GM23338 (cell line): ENCODE measurements around the gene PIGN. TPM values are rescaled to one million over a fixed set of nuclear protein-coding genes. Genes with fewer than 3 reads are reported as not detected.

Experiments used
- ATAC-seq: fragments of 200-7000 bp; cut with Tn5 transposase; 3 replicates; pipeline ENCODE4 v1.9.1; 2020
- DNase-seq: peaks from one replicate; pipeline ENCODE4 v3.0.0-alpha.2; 2015; ENCODE audit warnings: low spot score
- H2AFZ ChIP-seq: fragments of 200-600 bp; sonication (generic); 2 replicates; pipeline ENCODE4 v1.8.0; 2016; ENCODE audit warnings: antibody characterized with exemption, mild to moderate bottlenecking, moderate library complexity
- H3F3A ChIP-seq: fragments of 200-600 bp; sonication (generic); replicated peaks from 2 replicates; pipeline ENCODE4 v1.8.0; 2017; ENCODE audit warnings: antibody characterized with exemption, mixed run types, low read depth
- H3K27ac ChIP-seq: fragments of 200-600 bp; sonication (generic); 2 replicates; pipeline ENCODE4 v1.6.1; 2016; ENCODE audit warnings: low read depth
- H3K27me3 ChIP-seq: fragments of 200-600 bp; sonication (generic); 2 replicates; pipeline ENCODE4 v1.8.0; 2016; ENCODE audit warnings: mild to moderate bottlenecking, mixed run types, moderate library complexity; ENCODE audit not compliant: insufficient read depth
- H3K36me3 ChIP-seq: fragments of 200-600 bp; sonication (generic); 2 replicates; pipeline ENCODE4 v1.8.0; 2016; ENCODE audit warnings: mild to moderate bottlenecking; ENCODE audit not compliant: insufficient read depth
- H3K4me1 ChIP-seq: fragments of 200-600 bp; sonication (generic); 2 replicates; pipeline ENCODE4 v1.8.0; 2016; ENCODE audit warnings: mild to moderate bottlenecking, moderate library complexity; ENCODE audit not compliant: insufficient read depth
- H3K4me2 ChIP-seq: fragments of 200-600 bp; sonication (generic); 2 replicates; pipeline ENCODE4 v1.7.1; 2017; ENCODE audit warnings: mixed run types
- H3K4me3 ChIP-seq: fragments of 200-600 bp; sonication (generic); 2 replicates; pipeline ENCODE4 v1.6.1; 2016; ENCODE audit warnings: mixed run types
- H3K79me2 ChIP-seq: fragments of 200-600 bp; sonication (generic); replicated peaks from 2 replicates; pipeline ENCODE4 v1.8.0; 2017; ENCODE audit warnings: mild to moderate bottlenecking; ENCODE audit not compliant: insufficient read depth
- H3K9me2 ChIP-seq: fragments of 200-600 bp; sonication (generic); 2 replicates; pipeline ENCODE4 v1.8.0; 2017; ENCODE audit not compliant: insufficient read depth
- H4K20me1 ChIP-seq: fragments of 200-600 bp; sonication (generic); replicated peaks from 2 replicates; pipeline ENCODE4 v1.8.0; 2017; ENCODE audit warnings: mild to moderate bottlenecking; ENCODE audit not compliant: insufficient read depth
- H3K27ac Mint-ChIP-seq: 2 replicates; pipeline ENCODE4 v1.8.0; 2020; ENCODE audit warnings: inconsistent platforms, mild to moderate bottlenecking, moderate library complexity, mixed read lengths
- H3K27me3 Mint-ChIP-seq: 3 replicates; pipeline ENCODE4 v1.8.0; 2022; ENCODE audit warnings: low read depth, mild to moderate bottlenecking, moderate library complexity, mixed read lengths, inconsistent platforms; ENCODE audit not compliant: insufficient read depth, poor library complexity
- H3K36me3 Mint-ChIP-seq: 3 replicates; pipeline ENCODE4 v1.8.0; 2021; ENCODE audit warnings: low read depth, mild to moderate bottlenecking, inconsistent platforms, moderate library complexity, mixed read lengths
- H3K4me1 Mint-ChIP-seq: 3 replicates; pipeline ENCODE4 v1.8.0; 2020; ENCODE audit warnings: mild to moderate bottlenecking, inconsistent platforms, mixed read lengths
- H3K4me3 Mint-ChIP-seq: 3 replicates; pipeline ENCODE4 v1.8.0; 2021; ENCODE audit warnings: moderate library complexity, mild to moderate bottlenecking, inconsistent platforms, mixed read lengths
- H3K9me3 Mint-ChIP-seq: 3 replicates; pipeline ENCODE4 v1.8.0; 2020; ENCODE audit warnings: moderate library complexity, mild to moderate bottlenecking, inconsistent platforms, mixed read lengths
- CREB1 ChIP-seq: fragments of 250-450 bp; sonication (Bioruptor Pico); IDR thresholded peaks from 2 replicates; pipeline ENCODE4 v1.5.0; 2020; ENCODE audit warnings: low read depth, mild to moderate bottlenecking, moderate library complexity
- EZH2 ChIP-seq: fragments of 200-600 bp; sonication (generic); IDR thresholded peaks from one replicate; pipeline ENCODE4 v1.8.0; 2017; ENCODE audit warnings: antibody characterized with exemption, mild to moderate bottlenecking, low read depth; ENCODE audit not compliant: unreplicated experiment
- EZH2phosphoT487 ChIP-seq: fragments of 200-600 bp; sonication (generic); IDR thresholded peaks from one replicate; pipeline ENCODE4 v1.8.1; 2018; ENCODE audit warnings: antibody characterized with exemption; ENCODE audit not compliant: unreplicated experiment
- STAT1 ChIP-seq: IDR thresholded peaks from one replicate; pipeline ENCODE4 v1.6.1; 2016; ENCODE audit warnings: antibody characterized with exemption; ENCODE audit not compliant: unreplicated experiment
- ZNF114 ChIP-seq: fragments of 250-450 bp; sonication (Bioruptor Pico); IDR thresholded peaks from 2 replicates; pipeline ENCODE4 v1.5.0; 2020; ENCODE audit warnings: mild to moderate bottlenecking, moderate library complexity
- ZNF462 ChIP-seq: fragments of 250-450 bp; sonication (Bioruptor Pico); IDR thresholded peaks from 2 replicates; pipeline ENCODE4 v1.5.0; 2020; ENCODE audit warnings: mild to moderate bottlenecking, moderate library complexity
- polyA plus RNA-seq: library from polyadenylated mRNA; unstranded; fragments of >200 nt; fragmentation: Nextera tagmentation; extraction: Ambion mirVana; gene quantifications from 2 replicates; pipeline ENCODE4 v1.2.1, GENCODE V29; 2016
- total RNA-seq: library from RNA; depleted of rRNA; stranded (reverse); fragments of >200 nt; shearing (Covaris generic); gene quantifications from 2 replicates; pipeline ENCODE4 v1.2.3, GENCODE V29; 2014
- TF ChIP-seq, protein P1 (sequence below): IDR thresholded peaks from one replicate; pipeline ENCODE4 v1.6.1; 2018; ENCODE audit warnings: antibody characterized with exemption; ENCODE audit not compliant: unreplicated experiment
- TF ChIP-seq, protein P2 (sequence below), 2 experiments: fragments of 200-600 bp in 1 of 2; sonication (generic) in 1 of 2; conservative IDR thresholded peaks; 2 replicates each; pipeline versions ENCODE4 v1.5.1 to v1.6.1; 2016 to 2017; ENCODE audit warnings: antibody characterized with exemption in 2 of 2, low read depth in 2 of 2, mild to moderate bottlenecking in 2 of 2, moderate library complexity in 1 of 2

Gene PIGN
- total and polyA plus RNA-seq, 2 experiments from 2014 or later: 9.4 to 33.0 TPM

DNA sequence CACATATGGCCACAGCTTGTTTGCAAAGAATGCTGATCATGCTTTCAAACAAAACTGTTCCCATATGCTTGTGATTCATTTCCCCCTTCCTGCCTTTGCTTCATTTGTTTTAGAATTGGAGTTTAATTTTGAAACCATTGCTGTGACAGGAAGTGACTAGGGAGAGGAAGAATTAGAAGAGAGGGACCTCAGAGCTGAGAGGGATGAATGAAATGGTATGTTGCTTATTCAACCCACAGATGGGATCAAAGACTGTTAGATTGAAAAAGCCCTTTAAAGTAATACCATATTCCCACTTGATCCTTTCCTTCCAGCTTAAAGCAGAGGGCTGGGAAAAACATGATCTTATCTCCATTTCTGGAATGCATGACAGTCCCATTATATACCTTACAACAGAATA, 187.9 kb downstream of the PIGN start (continued):
- TF ChIP-seq, protein P1, sequence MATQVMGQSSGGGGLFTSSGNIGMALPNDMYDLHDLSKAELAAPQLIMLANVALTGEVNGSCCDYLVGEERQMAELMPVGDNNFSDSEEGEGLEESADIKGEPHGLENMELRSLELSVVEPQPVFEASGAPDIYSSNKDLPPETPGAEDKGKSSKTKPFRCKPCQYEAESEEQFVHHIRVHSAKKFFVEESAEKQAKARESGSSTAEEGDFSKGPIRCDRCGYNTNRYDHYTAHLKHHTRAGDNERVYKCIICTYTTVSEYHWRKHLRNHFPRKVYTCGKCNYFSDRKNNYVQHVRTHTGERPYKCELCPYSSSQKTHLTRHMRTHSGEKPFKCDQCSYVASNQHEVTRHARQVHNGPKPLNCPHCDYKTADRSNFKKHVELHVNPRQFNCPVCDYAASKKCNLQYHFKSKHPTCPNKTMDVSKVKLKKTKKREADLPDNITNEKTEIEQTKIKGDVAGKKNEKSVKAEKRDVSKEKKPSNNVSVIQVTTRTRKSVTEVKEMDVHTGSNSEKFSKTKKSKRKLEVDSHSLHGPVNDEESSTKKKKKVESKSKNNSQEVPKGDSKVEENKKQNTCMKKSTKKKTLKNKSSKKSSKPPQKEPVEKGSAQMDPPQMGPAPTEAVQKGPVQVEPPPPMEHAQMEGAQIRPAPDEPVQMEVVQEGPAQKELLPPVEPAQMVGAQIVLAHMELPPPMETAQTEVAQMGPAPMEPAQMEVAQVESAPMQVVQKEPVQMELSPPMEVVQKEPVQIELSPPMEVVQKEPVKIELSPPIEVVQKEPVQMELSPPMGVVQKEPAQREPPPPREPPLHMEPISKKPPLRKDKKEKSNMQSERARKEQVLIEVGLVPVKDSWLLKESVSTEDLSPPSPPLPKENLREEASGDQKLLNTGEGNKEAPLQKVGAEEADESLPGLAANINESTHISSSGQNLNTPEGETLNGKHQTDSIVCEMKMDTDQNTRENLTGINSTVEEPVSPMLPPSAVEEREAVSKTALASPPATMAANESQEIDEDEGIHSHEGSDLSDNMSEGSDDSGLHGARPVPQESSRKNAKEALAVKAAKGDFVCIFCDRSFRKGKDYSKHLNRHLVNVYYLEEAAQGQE: no peak
- TF ChIP-seq, protein P2, sequence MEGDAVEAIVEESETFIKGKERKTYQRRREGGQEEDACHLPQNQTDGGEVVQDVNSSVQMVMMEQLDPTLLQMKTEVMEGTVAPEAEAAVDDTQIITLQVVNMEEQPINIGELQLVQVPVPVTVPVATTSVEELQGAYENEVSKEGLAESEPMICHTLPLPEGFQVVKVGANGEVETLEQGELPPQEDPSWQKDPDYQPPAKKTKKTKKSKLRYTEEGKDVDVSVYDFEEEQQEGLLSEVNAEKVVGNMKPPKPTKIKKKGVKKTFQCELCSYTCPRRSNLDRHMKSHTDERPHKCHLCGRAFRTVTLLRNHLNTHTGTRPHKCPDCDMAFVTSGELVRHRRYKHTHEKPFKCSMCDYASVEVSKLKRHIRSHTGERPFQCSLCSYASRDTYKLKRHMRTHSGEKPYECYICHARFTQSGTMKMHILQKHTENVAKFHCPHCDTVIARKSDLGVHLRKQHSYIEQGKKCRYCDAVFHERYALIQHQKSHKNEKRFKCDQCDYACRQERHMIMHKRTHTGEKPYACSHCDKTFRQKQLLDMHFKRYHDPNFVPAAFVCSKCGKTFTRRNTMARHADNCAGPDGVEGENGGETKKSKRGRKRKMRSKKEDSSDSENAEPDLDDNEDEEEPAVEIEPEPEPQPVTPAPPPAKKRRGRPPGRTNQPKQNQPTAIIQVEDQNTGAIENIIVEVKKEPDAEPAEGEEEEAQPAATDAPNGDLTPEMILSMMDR (conservative IDR thresholded peaks at IDR 0.05; ENCODE audit: low read depth in 2 of 2): no peak
- TF ChIP-seq EZH2 (no peak), CREB1 (CRISPR knock-in tag) (no peak), ZNF114 (CRISPR knock-in tag) (no peak)

DNA sequence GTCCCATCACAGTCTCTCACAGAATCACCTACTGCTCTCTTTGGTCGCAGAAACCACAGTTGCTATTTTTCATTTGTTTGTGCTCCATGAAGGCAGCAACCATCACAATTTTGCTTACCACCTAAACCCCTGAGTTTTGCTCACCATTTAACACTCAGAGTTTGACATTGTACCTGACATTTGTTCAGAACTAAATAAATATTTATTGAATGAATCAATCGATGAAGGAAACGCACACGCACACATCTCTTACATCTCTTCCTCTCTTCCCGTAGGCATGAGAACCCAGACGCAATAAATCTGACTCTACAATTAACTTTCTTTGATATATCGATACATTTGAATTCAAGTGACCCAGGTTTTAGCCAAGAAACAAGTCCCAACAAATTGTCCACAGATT, 188.5 kb downstream of the PIGN start:
- Histone ChIP-seq H3K4me1 (peaks cover 14% of the 10 kb centered on the region; the same call in 1 of the 2 replicates), H3F3A (peaks cover 6% of the 10 kb centered on the region; the same call in 1 of the 2 replicates), H4K20me1 (no peaks in the 10 kb centered on the region), H3K27me3 (no peaks in the 10 kb centered on the region), H3K79me2 (no peaks in the 10 kb centered on the region), H3K4me3 (no peak overlapping the region), H3K4me2 (no peak overlapping the region; the same call in 1 of the 2 replicates), H3K36me3 (peaks cover 17% of the 10 kb centered on the region), H3K9me2 (peaks cover 28% of the 10 kb centered on the region), H2AFZ (no peak overlapping the region), H3K27ac (no peak overlapping the region)
- Mint-ChIP-seq H3K27me3 (peaks cover 17% of the 10 kb centered on the region), H3K27ac (no peak overlapping the region), H3K36me3 (peaks cover 46% of the 10 kb centered on the region), H3K4me1 (peaks cover 27% of the 10 kb centered on the region), H3K4me3 (no peak overlapping the region), H3K9me3 (peaks cover 48% of the 10 kb centered on the region)
- DNase-seq (no peak), ATAC-seq (no peak)
- TF ChIP-seq ZNF114 (CRISPR knock-in tag) (no peak), EZH2phosphoT487 (no peak), STAT1 (no peak), ZNF462 (CRISPR knock-in tag) (no peak)
- TF ChIP-seq, protein P1: no peak
